A549 (cell line): ENCODE results near the gene DGUOK.

Experiments used
- BHLHE40 ChIP-seq: IDR thresholded peaks from 2 replicates; pipeline ENCODE4 v1.6.1; 2012; ENCODE audit warnings: low read depth, low read length, inconsistent platforms
- HDAC2 ChIP-seq: fragments of 200-600 bp; sonication (generic); IDR thresholded peaks from 2 replicates; pipeline ENCODE4 v1.6.1; 2016
- KDM5A ChIP-seq: fragments of 200-600 bp; sonication (generic); IDR thresholded peaks from 2 replicates; pipeline ENCODE4 v1.6.1; 2016; ENCODE audit warnings: antibody characterized with exemption, mild to moderate bottlenecking
- PHF8 ChIP-seq: fragments of 200-600 bp; sonication (generic); IDR thresholded peaks from 2 replicates; pipeline ENCODE4 v1.6.1; 2016; ENCODE audit warnings: low read depth, mild to moderate bottlenecking, antibody characterized with exemption, moderate library complexity, borderline replicate concordance
- RAD21 ChIP-seq, 2 experiments: fragments of >200 bp in 1 of 2; sonication (Bioruptor Twin) in 1 of 2; formaldehyde crosslinking in 1 of 2; IDR thresholded peaks in 1 of 2; conservative IDR thresholded peaks in 1 of 2; 2 replicates in 1 of 2; 3 replicates in 1 of 2; pipeline ENCODE4 v1.6.1; 2012 to 2018; ENCODE audit warnings: inconsistent platforms in 1 of 2
- REST ChIP-seq: fragments of 200-600 bp; sonication (generic); IDR thresholded peaks from 2 replicates; pipeline ENCODE4 v1.6.1; 2016; ENCODE audit warnings: antibody characterized with exemption, mild to moderate bottlenecking, moderate library complexity
- SREBF2 ChIP-seq: fragments of 450-650 bp; IDR thresholded peaks from 2 replicates; pipeline ENCODE4 v1.6.1; 2014; ENCODE audit warnings: mild to moderate bottlenecking, moderate library complexity
- USF2 ChIP-seq: fragments of 450-650 bp; IDR thresholded peaks from 2 replicates; pipeline ENCODE4 v1.6.1; 2014; ENCODE audit warnings: antibody characterized with exemption
- TF ChIP-seq, protein P1 (sequence below): fragments of >200 bp; sonication (Bioruptor Twin); formaldehyde crosslinking; IDR thresholded peaks from 3 replicates; pipeline ENCODE4 v1.5.1; 2016
- TF ChIP-seq, protein P2 (sequence below): IDR thresholded peaks from 2 replicates; pipeline ENCODE4 v1.6.1; 2012; ENCODE audit warnings: low read depth, borderline replicate concordance

DNA sequence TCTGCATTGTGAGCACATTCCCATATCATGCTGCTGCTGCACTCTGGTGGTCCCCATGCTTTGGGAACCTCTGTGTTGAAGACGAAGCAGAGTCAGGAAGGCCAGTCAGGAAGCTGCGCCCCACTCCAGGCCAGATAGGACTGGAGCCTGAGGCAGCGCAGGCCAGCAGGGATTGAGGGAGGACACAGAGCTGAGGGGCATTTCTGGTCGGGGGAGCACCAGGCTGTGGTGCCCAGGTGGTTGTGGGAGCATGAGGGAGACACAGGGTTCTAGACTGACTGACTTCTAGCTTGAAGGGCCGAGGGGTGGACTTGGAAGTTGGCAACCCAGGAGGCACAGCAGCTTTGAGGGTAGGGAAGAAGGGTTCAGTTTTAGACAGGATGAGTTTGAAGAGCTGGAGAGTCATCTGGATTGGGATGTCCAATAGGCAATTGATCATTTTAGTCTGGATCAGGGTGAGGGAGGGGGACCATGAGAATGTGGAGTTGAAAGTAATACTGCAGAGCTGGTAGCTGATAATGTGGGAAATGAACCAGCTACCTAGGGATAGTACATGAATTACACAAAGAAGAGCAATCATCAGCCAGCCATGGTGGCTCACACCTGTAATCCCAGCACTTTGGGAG lies 35.3 kb upstream of the DGUOK start:
- TF ChIP-seq, protein P1, sequence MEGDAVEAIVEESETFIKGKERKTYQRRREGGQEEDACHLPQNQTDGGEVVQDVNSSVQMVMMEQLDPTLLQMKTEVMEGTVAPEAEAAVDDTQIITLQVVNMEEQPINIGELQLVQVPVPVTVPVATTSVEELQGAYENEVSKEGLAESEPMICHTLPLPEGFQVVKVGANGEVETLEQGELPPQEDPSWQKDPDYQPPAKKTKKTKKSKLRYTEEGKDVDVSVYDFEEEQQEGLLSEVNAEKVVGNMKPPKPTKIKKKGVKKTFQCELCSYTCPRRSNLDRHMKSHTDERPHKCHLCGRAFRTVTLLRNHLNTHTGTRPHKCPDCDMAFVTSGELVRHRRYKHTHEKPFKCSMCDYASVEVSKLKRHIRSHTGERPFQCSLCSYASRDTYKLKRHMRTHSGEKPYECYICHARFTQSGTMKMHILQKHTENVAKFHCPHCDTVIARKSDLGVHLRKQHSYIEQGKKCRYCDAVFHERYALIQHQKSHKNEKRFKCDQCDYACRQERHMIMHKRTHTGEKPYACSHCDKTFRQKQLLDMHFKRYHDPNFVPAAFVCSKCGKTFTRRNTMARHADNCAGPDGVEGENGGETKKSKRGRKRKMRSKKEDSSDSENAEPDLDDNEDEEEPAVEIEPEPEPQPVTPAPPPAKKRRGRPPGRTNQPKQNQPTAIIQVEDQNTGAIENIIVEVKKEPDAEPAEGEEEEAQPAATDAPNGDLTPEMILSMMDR: no peak
- TF ChIP-seq USF2 (no peak), KDM5A (no peak), HDAC2 (no peak), PHF8 (no peak), BHLHE40 (no peak), REST (no peak), RAD21 (conservative IDR thresholded peaks at IDR 0.05 in 1 of 2, IDR thresholded peaks at IDR 0.05 in 1 of 2) (no peak), SREBF2 (no peak)
- TF ChIP-seq, protein P2, sequence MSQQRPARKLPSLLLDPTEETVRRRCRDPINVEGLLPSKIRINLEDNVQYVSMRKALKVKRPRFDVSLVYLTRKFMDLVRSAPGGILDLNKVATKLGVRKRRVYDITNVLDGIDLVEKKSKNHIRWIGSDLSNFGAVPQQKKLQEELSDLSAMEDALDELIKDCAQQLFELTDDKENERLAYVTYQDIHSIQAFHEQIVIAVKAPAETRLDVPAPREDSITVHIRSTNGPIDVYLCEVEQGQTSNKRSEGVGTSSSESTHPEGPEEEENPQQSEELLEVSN: no peak
